GM23248 (cell line): ENCODE results near the gene HIPK2.

Experiments used
- EZH2 ChIP-seq: fragments of 200-600 bp; sonication (generic); IDR thresholded peaks from 2 replicates; pipeline ENCODE4 v1.6.1; 2018; ENCODE audit warnings: antibody characterized with exemption, mild to moderate bottlenecking; ENCODE audit not compliant: insufficient read depth, poor library complexity, severe bottlenecking
- EZH2phosphoT487 ChIP-seq: fragments of 200-600 bp; sonication (generic); IDR thresholded peaks from 2 replicates; pipeline ENCODE4 v1.6.1; 2018; ENCODE audit warnings: antibody characterized with exemption, moderate library complexity, mild to moderate bottlenecking, low read depth; ENCODE audit not compliant: insufficient read depth

DNA sequence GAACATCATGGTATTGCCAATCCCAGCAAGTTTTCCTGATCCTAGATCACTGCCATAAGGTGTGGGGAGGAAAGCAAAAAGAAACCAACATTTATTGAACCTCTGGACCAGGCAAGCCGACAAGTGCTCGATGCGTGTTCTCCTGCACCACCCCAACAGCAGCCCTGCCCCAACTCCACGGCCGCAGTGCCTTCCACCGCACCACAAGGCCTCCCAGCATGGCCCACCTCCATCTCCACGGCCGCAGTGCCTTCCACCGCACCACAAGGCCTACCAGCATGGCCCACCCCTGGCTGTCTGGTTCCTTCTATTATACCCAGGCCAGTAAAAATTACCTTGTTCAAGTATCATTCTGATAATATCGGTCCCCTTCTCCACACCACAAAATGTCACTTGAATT, 8.7 kb downstream of the HIPK2 start:
- TF ChIP-seq EZH2phosphoT487 (no peak), EZH2 (no peak)
